Measurements from ENCODE around the gene ARHGAP20. TPM values are rescaled to one million over a fixed set of nuclear protein-coding genes. Genes with fewer than 3 reads are reported as not detected.

Gene ARHGAP20
- total and polyA plus RNA-seq, 8 donors: 0.80 to 33.9 (median 4.2) TPM; not detected in 1

- TF ChIP-seq POLR2A (IDR thresholded peaks at IDR 0.05) (no peak), POLR2AphosphoS5 (IDR thresholded peaks at IDR 0.05) (no peak), CTCF (IDR thresholded peaks at IDR 0.05) (no peak), EP300 (IDR thresholded peaks at IDR 0.05) (no peak)
- H3K4me3 ChIP-seq: no peak overlapping the region
- peaks cover 0 to 18% (median 15%) of the 10 kb centered on the region in 4 donors for H3K9me3 ChIP-seq
- H3K36me3 ChIP-seq: no peaks in the 10 kb centered on the region
- H3K27me3 ChIP-seq: no peaks in the 10 kb centered on the region
- no peak overlapping the region for H3K27ac ChIP-seq
- no peak for DNase-seq
- H3K4me1 ChIP-seq: peaks cover 0 to 3% (median 0%) of the 10 kb centered on the region in 4 donors
- intact Hi-C loops (cut with DNase I; ENCODE audit: low total_unique reads): no loop called here
Observed at GRCh38 chr11:110750100-110750499, 37.9 kb upstream of the ARHGAP20 start.

- no peak overlapping the region for H3K4me3 ChIP-seq
- H3K9me3 ChIP-seq: peaks cover 0 to 5% (median 2%) of the 10 kb centered on the region in 4 donors
- no peaks in the 10 kb centered on the region for H3K36me3 ChIP-seq
- peaks cover 0 to 3% (median 0%) of the 10 kb centered on the region in 4 donors for H3K4me1 ChIP-seq
- WGBS, 5 donors: 47 to 60% (median 54%) methylated on average over 4 of the region's 4 CpGs
- intact Hi-C loops (cut with DNase I; ENCODE audit: low total_unique reads): no loop called here
- TF ChIP-seq CTCF (IDR thresholded peaks at IDR 0.05) (no peak), EP300 (IDR thresholded peaks at IDR 0.05) (no peak), POLR2A (IDR thresholded peaks at IDR 0.05) (no peak), POLR2AphosphoS5 (IDR thresholded peaks at IDR 0.05) (no peak)
- no peak overlapping the region for H3K27ac ChIP-seq
- DNase-seq: no peak
- H3K27me3 ChIP-seq: no peaks in the 10 kb centered on the region
Observed at GRCh38 chr11:110747531-110747930, 35.3 kb upstream of the ARHGAP20 start.

- Histone ChIP-seq H3K27ac (no peak overlapping the region), H3K4me3 (no peak overlapping the region), H3K27me3 (no peaks in the 10 kb centered on the region), H3K9me3 (no peaks in the 10 kb centered on the region), H3K4me1 (peaks cover 0 to 13% (median 5%) of the 10 kb centered on the region in 4 donors), H3K36me3 (no peaks in the 10 kb centered on the region)
- 70 to 92% (median 80%) methylated on average over 1 of the region's 1 CpG for WGBS, 5 donors
- no peak for DNase-seq
- no peak for TF ChIP-seq CTCF (IDR thresholded peaks at IDR 0.05)
- TF ChIP-seq POLR2AphosphoS5 (IDR thresholded peaks at IDR 0.05): no peak
- no peak for TF ChIP-seq POLR2A (IDR thresholded peaks at IDR 0.05)
- no peak for TF ChIP-seq EP300 (IDR thresholded peaks at IDR 0.05)
- intact Hi-C loops (cut with DNase I; ENCODE audit: low total_unique reads): no loop called here
Observed at GRCh38 chr11:110738641-110739040, 26.4 kb upstream of the ARHGAP20 start.

- H3K4me1 ChIP-seq: peaks cover 0 to 13% (median 5%) of the 10 kb centered on the region in 4 donors
- H3K36me3 ChIP-seq: no peaks in the 10 kb centered on the region
- H3K27me3 ChIP-seq: no peaks in the 10 kb centered on the region
- H3K9me3 ChIP-seq: no peaks in the 10 kb centered on the region
- intact Hi-C loops (cut with DNase I; ENCODE audit: low total_unique reads): no loop called here
- no peak overlapping the region for H3K4me3 ChIP-seq
- DNase-seq: no peak
- no peak for TF ChIP-seq EP300 (IDR thresholded peaks at IDR 0.05)
- no peak for TF ChIP-seq POLR2A (IDR thresholded peaks at IDR 0.05)
- TF ChIP-seq CTCF (IDR thresholded peaks at IDR 0.05): no peak
- TF ChIP-seq POLR2AphosphoS5 (IDR thresholded peaks at IDR 0.05): no peak
- WGBS, 5 donors: 89 to 93% (median 90%) methylated on average over 2 of the region's 2 CpGs
- H3K27ac ChIP-seq: no peak overlapping the region
Observed at GRCh38 chr11:110737593-110737992, 25.4 kb upstream of the ARHGAP20 start.

All from stomach (tissue), 9 donors.